HepG2 (cell line): ENCODE measurements around the gene CTPS2. TPM values are rescaled to one million over a fixed set of nuclear protein-coding genes. Genes with fewer than 3 reads are reported as not detected.

Experiments used
- ATAC-seq: fragments of 200-7000 bp; cut with Tn5 transposase; 3 replicates; pipeline ENCODE4 v1.9.1; 2020; ENCODE audit warnings: mild to moderate bottlenecking, moderate library complexity
- BruUV-seq: library from RNA; stranded (reverse); fragments of 400-500 nt; replicated peaks from 2 replicates; lab custom pipeline; 2021; lab: Mats Ljungman, UMichigan
- CTCF ChIA-PET: fragments of 300-600 bp; formaldehyde crosslinking; extraction: SDS; loops from one replicate; lab custom pipeline; 2021; ENCODE audit warnings: low total read pairs, inconsistent platforms, low intra/inter-chr PET ratio; lab: Yijun Ruan, JAX
- POLR2A ChIA-PET: fragments of 350-600 bp; sonication (Branson Sonifier 250); formaldehyde crosslinking; loops from one replicate; lab custom pipeline; 2020; ENCODE audit warnings: antibody characterized with exemption, inconsistent platforms; lab: Yijun Ruan, JAX
- DNase-seq: peaks from one replicate; pipeline ENCODE4 v3.0.0-alpha.2; 2015; ENCODE audit warnings: low spot score
- FAIRE-seq: peaks from 3 replicates; lab custom pipeline; 2011; peaks lifted over from hg19 to GRCh38; lab: Jason Lieb, UNC
- H2AFZ ChIP-seq: one replicate; pipeline ENCODE4 v1.6.1; 2011; ENCODE audit warnings: low read length, inconsistent platforms
- H3K27ac ChIP-seq: fragments of 300-600 bp; 3 replicates; pipeline ENCODE4 v1.8.0; 2011; ENCODE audit warnings: mixed run types, mild to moderate bottlenecking, mixed read lengths, low read length, inconsistent platforms; ENCODE audit not compliant: insufficient read depth; ENCODE audit errors: extremely low read length
- H3K27me3 ChIP-seq, 2 experiments: fragments of 200-600 bp in 1 of 2; 2 replicates in 1 of 2; 3 replicates in 1 of 2; pipeline versions ENCODE4 v1.6.0 to v1.8.0; 2011; ENCODE audit warnings: low read length in 2 of 2, mild to moderate bottlenecking in 2 of 2, moderate library complexity in 2 of 2, inconsistent platforms in 1 of 2; ENCODE audit not compliant: insufficient read depth in 2 of 2, control insufficient read depth in 1 of 2
- H3K36me3 ChIP-seq, 2 experiments: fragments of 200-600 bp in 1 of 2; replicated peaks in 1 of 2; 2 replicates in 1 of 2; 3 replicates in 1 of 2; pipeline versions ENCODE4 v1.5.1 to v1.8.0; 2011; ENCODE audit warnings: low read length in 2 of 2, inconsistent platforms in 1 of 2; ENCODE audit not compliant: insufficient read depth in 2 of 2, control insufficient read depth in 1 of 2
- H3K4me1 ChIP-seq: 2 replicates; pipeline ENCODE4 v1.5.1; 2012; ENCODE audit warnings: low read length, inconsistent platforms; ENCODE audit not compliant: insufficient read depth
- H3K4me2 ChIP-seq: 2 replicates; pipeline ENCODE4 v1.6.0; 2011; ENCODE audit warnings: low read depth, low read length, inconsistent platforms
- H3K4me3 ChIP-seq, 3 experiments: fragments of 200-600 bp in 1 of 3; sonication (generic), shearing (Covaris generic) in 1 of 3; replicated peaks in 1 of 3; 2 replicates each; pipeline ENCODE4 v1.5.1; 2011 to 2016; ENCODE audit warnings: low read length in 3 of 3, inconsistent platforms in 2 of 3, low read depth in 2 of 3, mild to moderate bottlenecking in 2 of 3, control low read depth in 1 of 3, mixed read lengths in 1 of 3; ENCODE audit not compliant: insufficient read depth in 1 of 3
- H3K79me2 ChIP-seq: one replicate; pipeline ENCODE4 v1.6.1; 2011; ENCODE audit warnings: low read length, inconsistent platforms; ENCODE audit not compliant: insufficient read depth
- H3K9ac ChIP-seq: 2 replicates; pipeline ENCODE4 v1.6.0; 2011; ENCODE audit warnings: mild to moderate bottlenecking, low read depth, low read length, inconsistent platforms; ENCODE audit not compliant: insufficient read depth
- H3K9me3 ChIP-seq: 2 replicates; pipeline ENCODE4 v1.5.1; 2012; ENCODE audit warnings: mild to moderate bottlenecking, low read length
- H4K20me1 ChIP-seq: 2 replicates; pipeline ENCODE4 v1.6.0; 2011; ENCODE audit warnings: inconsistent platforms, mild to moderate bottlenecking, low read length, moderate library complexity; ENCODE audit not compliant: insufficient read depth
- BHLHE40 ChIP-seq: IDR thresholded peaks from 2 replicates; pipeline ENCODE4 v1.6.1; 2011; ENCODE audit warnings: low read length, improper control_type of control experiment
- ZFP90 ChIP-seq: sonication (generic); formaldehyde crosslinking; IDR thresholded peaks from 2 replicates; pipeline ENCODE4 v1.8.0; 2022; ENCODE audit warnings: missing genetic modification reagents, mild to moderate bottlenecking, inconsistent platforms, borderline replicate concordance
- WGBS: methylation state at CpG from one replicate; pipeline ENCODE4 v1.1.6; 2017; ENCODE audit warnings: low lambda C conversion rate; 5-methylcytosine and 5-hydroxymethylcytosine counted together
- in situ Hi-C: cut with HindIII; loops from 2 replicates; pipeline ENCODE4 v1.10.0; 2017; ENCODE audit warnings: low pct_unique_long_range_greater_than_20kb; ENCODE audit not compliant: extremely low pct_ligation_motif_present
- intact Hi-C: fragments of 100-400 bp; cut with micrococcal nuclease; formaldehyde crosslinking; loops from one replicate; pipeline ENCODE4 v1.10.0; 2022; ENCODE audit not compliant: unreplicated experiment
- polyA plus RNA-seq, 8 experiments: library from polyadenylated mRNA; depleted of rRNA in 3 of 8; stranded (reverse) in 7 of 8; unstranded in 1 of 8; fragments of >200 nt; fragmentation: Illumina TruSeq in 4 of 8; extraction: Trizol in 4 of 8; gene quantifications; 2 replicates each; pipeline versions ENCODE4 v1.2.1 to v1.2.3, GENCODE V29; 2011 to 2016; ENCODE audit warnings: low read depth in 4 of 8, missing spikeins in 1 of 8, mixed read lengths in 1 of 8; ENCODE audit not compliant: insufficient read depth in 1 of 8
- total RNA-seq, 5 experiments: library from RNA; depleted of rRNA; stranded (reverse); fragments of >200 nt; fragmentation: Illumina TruSeq; extraction: Trizol; gene quantifications; 2 replicates each; pipeline ENCODE4 v1.2.3, GENCODE V29; 2016; ENCODE audit warnings: low read depth in 1 of 5
- TF ChIP-seq, protein P1 (sequence below): sonication (generic); formaldehyde crosslinking; IDR thresholded peaks from 2 replicates; pipeline ENCODE4 v1.5.1; 2020; ENCODE audit warnings: mild to moderate bottlenecking, missing genetic modification reagents, borderline replicate concordance

CTPS2 gene
- total and polyA plus RNA-seq, 2 of the 13 experiments (the other 11 are each of a cell fraction or from before 2014, with no cell fraction given): 10.3 to 26.1 TPM

GRCh38 chrX:16702700-16703599 lies 9.5 kb downstream of the CTPS2 start:
- no TSS peak for BruUV-seq
- peaks cover 27% of the 10 kb centered on the region for H3K4me1 ChIP-seq
- FAIRE-seq: no peak
- in situ Hi-C loops (no loop called here), intact Hi-C loops (loop anchor here (1.0 kb wide), 1 partner anchor 8 kb away; no protein-coding TSS in a partner anchor)
- peak overlapping the region; percentile 30 for H3K27ac ChIP-seq
- DNase-seq: peak; percentile 19
- TF ChIP-seq ZFP90: peak; percentile 95
- TF ChIP-seq, protein P1, sequence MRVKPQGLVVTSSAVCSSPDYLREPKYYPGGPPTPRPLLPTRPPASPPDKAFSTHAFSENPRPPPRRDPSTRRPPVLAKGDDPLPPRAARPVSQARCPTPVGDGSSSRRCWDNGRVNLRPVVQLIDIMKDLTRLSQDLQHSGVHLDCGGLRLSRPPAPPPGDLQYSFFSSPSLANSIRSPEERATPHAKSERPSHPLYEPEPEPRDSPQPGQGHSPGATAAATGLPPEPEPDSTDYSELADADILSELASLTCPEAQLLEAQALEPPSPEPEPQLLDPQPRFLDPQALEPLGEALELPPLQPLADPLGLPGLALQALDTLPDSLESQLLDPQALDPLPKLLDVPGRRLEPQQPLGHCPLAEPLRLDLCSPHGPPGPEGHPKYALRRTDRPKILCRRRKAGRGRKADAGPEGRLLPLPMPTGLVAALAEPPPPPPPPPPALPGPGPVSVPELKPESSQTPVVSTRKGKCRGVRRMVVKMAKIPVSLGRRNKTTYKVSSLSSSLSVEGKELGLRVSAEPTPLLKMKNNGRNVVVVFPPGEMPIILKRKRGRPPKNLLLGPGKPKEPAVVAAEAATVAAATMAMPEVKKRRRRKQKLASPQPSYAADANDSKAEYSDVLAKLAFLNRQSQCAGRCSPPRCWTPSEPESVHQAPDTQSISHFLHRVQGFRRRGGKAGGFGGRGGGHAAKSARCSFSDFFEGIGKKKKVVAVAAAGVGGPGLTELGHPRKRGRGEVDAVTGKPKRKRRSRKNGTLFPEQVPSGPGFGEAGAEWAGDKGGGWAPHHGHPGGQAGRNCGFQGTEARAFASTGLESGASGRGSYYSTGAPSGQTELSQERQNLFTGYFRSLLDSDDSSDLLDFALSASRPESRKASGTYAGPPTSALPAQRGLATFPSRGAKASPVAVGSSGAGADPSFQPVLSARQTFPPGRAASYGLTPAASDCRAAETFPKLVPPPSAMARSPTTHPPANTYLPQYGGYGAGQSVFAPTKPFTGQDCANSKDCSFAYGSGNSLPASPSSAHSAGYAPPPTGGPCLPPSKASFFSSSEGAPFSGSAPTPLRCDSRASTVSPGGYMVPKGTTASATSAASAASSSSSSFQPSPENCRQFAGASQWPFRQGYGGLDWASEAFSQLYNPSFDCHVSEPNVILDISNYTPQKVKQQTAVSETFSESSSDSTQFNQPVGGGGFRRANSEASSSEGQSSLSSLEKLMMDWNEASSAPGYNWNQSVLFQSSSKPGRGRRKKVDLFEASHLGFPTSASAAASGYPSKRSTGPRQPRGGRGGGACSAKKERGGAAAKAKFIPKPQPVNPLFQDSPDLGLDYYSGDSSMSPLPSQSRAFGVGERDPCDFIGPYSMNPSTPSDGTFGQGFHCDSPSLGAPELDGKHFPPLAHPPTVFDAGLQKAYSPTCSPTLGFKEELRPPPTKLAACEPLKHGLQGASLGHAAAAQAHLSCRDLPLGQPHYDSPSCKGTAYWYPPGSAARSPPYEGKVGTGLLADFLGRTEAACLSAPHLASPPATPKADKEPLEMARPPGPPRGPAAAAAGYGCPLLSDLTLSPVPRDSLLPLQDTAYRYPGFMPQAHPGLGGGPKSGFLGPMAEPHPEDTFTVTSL (CRISPR knock-in tag): no peak
- TF ChIP-seq BHLHE40: peak; percentile 53
- H3K27me3 ChIP-seq: no peaks in the 10 kb centered on the region
- no peaks in the 10 kb centered on the region for H3K9me3 ChIP-seq
- POLR2A ChIA-PET: interaction anchor here (1.0 to 1.6 kb wide), 2 partner anchors 9 to 17 kb away, joined by 5 to 6 read pairs; partner anchors contain the start of genes CTPS2 and SYAP1
- no peak overlapping the region for H3K4me2 ChIP-seq
- no peak overlapping the region for H3K9ac ChIP-seq
- H3K36me3 ChIP-seq: no peaks in the 10 kb centered on the region
- no peak overlapping the region for H2AFZ ChIP-seq
- peak; percentile 46 for ATAC-seq
- H3K4me3 ChIP-seq: no peak overlapping the region
- no peaks in the 10 kb centered on the region for H3K79me2 ChIP-seq
- 84% methylated on average over 15 of the region's 15 CpGs for WGBS
- no peaks in the 10 kb centered on the region for H4K20me1 ChIP-seq
- CTCF ChIA-PET: no interaction called here
